ENCODE measurements around the gene GLIS2. TPM values are rescaled to one million over a fixed set of nuclear protein-coding genes. Genes with fewer than 3 reads are reported as not detected.

Gene GLIS2
- total RNA-seq, 1 experiment from 2014 or later, result 18.2 TPM

DNA sequence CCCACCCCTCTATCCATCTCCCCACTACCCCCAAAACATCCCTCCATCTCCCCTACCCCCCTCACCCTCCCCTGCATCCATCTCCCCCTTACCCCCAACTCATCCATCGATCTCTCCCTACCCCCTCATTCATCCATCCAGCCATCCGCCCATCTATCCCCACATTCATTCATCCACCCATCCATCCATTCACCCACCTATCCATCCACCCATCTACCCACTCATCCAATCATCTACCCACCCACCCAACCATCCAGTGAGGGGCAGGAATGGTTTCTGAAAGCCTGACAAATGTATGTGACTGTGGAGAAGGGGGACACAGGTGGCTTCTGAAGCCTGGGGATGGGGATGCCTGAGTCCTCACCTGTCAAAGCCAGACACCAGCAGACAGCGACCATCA, 44.0 kb downstream of the GLIS2 start:
- POLR2A ChIA-PET, result no interaction called here
- Histone ChIP-seq H4K20me1 (ENCODE audit: insufficient read depth) (no peaks in the 10 kb centered on the region), H3K27me3 (ENCODE audit: insufficient read depth, low read length) (no peaks in the 10 kb centered on the region), H3K79me2 (ENCODE audit: insufficient read depth, low read length) (no peaks in the 10 kb centered on the region), H3K9me3 (ENCODE audit: control insufficient read depth in 1 of 2, insufficient read depth in 1 of 2, low read depth in 1 of 2, low read length in 2 of 2) (no peaks in the 10 kb centered on the region), H3K36me3 (ENCODE audit: control insufficient read depth in 1 of 2, insufficient read depth in 2 of 2, low read length in 2 of 2) (no peaks in the 10 kb centered on the region; a peak in 1 of 4 replicates), H3K9me2 (ENCODE audit: insufficient read depth) (no peaks in the 10 kb centered on the region), H3K4me1 (ENCODE audit: control insufficient read depth in 1 of 2, insufficient read depth in 2 of 2, low read length in 2 of 2) (peaks cover 6 to 12% of the 10 kb centered on the region in 2 experiments), H2AFZ (ENCODE audit: low read depth, low read length, poor library complexity, severe bottlenecking) (no peak overlapping the region), H3K4me3 (replicated peaks in 1 of 2; ENCODE audit: low read depth in 1 of 2, low read length in 2 of 2) (no peak overlapping the region), H3K9ac (ENCODE audit: low read length) (no peak overlapping the region), H3K27ac (ENCODE audit: low read depth, low read length) (peak overlapping the region; percentile 20; the same call in 1 of the 2 replicates), H3K4me2 (ENCODE audit: low read length) (peak overlapping the region; percentile 29; the same call in 1 of the 2 replicates)
- no peak for TF ChIP-seq POLR2A (IDR thresholded peaks at IDR 0.05; ENCODE audit: borderline replicate concordance, extremely low read depth, insufficient read depth, insufficient read length)
- no peak for TF ChIP-seq ZNF274 (IDR thresholded peaks at IDR 0.05; ENCODE audit: low read depth, low read length)
- no peak for TF ChIP-seq ELF1 (IDR thresholded peaks at IDR 0.05; ENCODE audit: borderline replicate concordance, low read depth)
- TF ChIP-seq CEBPB (IDR thresholded peaks at IDR 0.05; ENCODE audit: low read depth), result no peak
- no peak for TF ChIP-seq FOSL1 (IDR thresholded peaks at IDR 0.05; ENCODE audit: low read depth)
- TF ChIP-seq RAD21 (IDR thresholded peaks at IDR 0.05; ENCODE audit: low read depth), result no peak
- no peak for TF ChIP-seq TCF7L2 (IDR thresholded peaks at IDR 0.05; ENCODE audit: borderline replicate concordance, extremely low read depth, insufficient read depth, insufficient read length)
- no peak for TF ChIP-seq REST (IDR thresholded peaks at IDR 0.05; ENCODE audit: low read depth)
- no peak for TF ChIP-seq POLR2AphosphoS5 (IDR thresholded peaks at IDR 0.05; ENCODE audit: low read depth, low read length)
- no peak for TF ChIP-seq SP1 (IDR thresholded peaks at IDR 0.05; ENCODE audit: low read depth)
- TF ChIP-seq CTCF (IDR thresholded peaks at IDR 0.05 in 2 of 3, conservative IDR thresholded peaks at IDR 0.05 in 1 of 3; ENCODE audit: borderline replicate concordance in 1 of 3, insufficient read depth in 1 of 3, low read depth in 2 of 3, low read length in 2 of 3), result no peak
- no peak for TF ChIP-seq SIN3A (IDR thresholded peaks at IDR 0.05; ENCODE audit: low read depth)
- TF ChIP-seq SRF (IDR thresholded peaks at IDR 0.05; ENCODE audit: low read depth), result no peak
- no peak for TF ChIP-seq ZBTB33 (IDR thresholded peaks at IDR 0.05; ENCODE audit: extremely low read depth, insufficient replicate concordance, low read length)
- TF ChIP-seq ATF3 (IDR thresholded peaks at IDR 0.05), result no peak
- TF ChIP-seq, protein P1, sequence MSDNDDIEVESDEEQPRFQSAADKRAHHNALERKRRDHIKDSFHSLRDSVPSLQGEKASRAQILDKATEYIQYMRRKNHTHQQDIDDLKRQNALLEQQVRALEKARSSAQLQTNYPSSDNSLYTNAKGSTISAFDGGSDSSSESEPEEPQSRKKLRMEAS (IDR thresholded peaks at IDR 0.05), result no peak
- CTCF ChIA-PET, result interaction anchor here (0.9 to 4.4 kb wide), 2 partner anchors 9 to 43 kb away, joined by 6 to 52 read pairs; no protein-coding TSS in a partner anchor
- intact Hi-C loops (cut with micrococcal nuclease), result loop anchor here (1.0 kb wide), 1 partner anchor 42 kb away; no protein-coding TSS in a partner anchor
- no peak for ATAC-seq
- RAD21 ChIA-PET (ENCODE audit: low non-redundant PET in 1 of 2, low total read pairs in 2 of 2, uncharacterized antibody in 2 of 2, unreplicated experiment in 2 of 2), result interaction anchor here (1.0 to 1.8 kb wide), 3 partner anchors 14 to 43 kb away, joined by 3 to 13 read pairs (median 9); no protein-coding TSS in a partner anchor
- no TSS peak for BruUV-seq (replicated peaks)
- DNase-seq (ENCODE audit: low read depth, low spot score), result no peak
